Stimulated activated CD8-positive, alpha-beta memory T cell treated with anti-CD3 and anti-CD28 coated beads, Interleukin-2, amount 100 ng/mL, for 48 hours (primary cell): ENCODE results near the gene CD37.
A peak's percentile ranks its signal among the peaks of the same experiment; 100 is the strongest.
"Not testable (repeated sequence)": the region's sequence is repeated elsewhere in the genome, so short reads cannot be mapped to it uniquely, and the experiment has no call there.

ENCODE experiments used
- DNase-seq, 2 donors: peaks; one replicate each; pipeline ENCODE4 v3.0.0-alpha.2; 2020; ENCODE audit warnings: low read depth in 2 of 2

Gene CD37

GRCh38 chr19:49328741-49329140 is 6.5 kb upstream of the CD37 start:
- no peak for DNase-seq

DNA sequence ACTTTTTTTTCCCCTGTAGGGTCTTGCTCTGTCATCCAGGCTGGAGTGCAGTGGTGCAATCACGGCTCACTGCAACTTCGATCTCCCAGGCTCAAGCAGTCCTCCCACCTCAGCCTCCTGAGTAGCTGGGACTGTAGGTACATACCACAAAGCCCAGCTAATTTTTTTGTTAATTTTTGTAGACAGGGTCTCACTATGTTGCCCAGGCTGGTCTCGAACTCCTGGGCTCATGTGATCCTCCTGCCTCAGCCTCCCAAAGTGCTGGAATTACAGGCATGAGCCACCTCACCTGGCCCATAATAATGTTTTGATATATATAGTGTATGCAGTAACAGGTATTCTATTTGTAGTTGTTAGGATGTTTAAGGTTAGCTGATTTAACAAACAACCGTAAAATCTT is 4.0 kb upstream of the CD37 start:
- not testable (repeated sequence) for DNase-seq

GRCh38 chr19:49331616-49332055 is 3.6 kb upstream of the CD37 start:
- DNase-seq = peak in 1 of 2 donors; percentile 37

GRCh38 chr19:49332691-49333417 is 2.4 kb upstream of the CD37 start:
- not testable (repeated sequence) for DNase-seq

DNA sequence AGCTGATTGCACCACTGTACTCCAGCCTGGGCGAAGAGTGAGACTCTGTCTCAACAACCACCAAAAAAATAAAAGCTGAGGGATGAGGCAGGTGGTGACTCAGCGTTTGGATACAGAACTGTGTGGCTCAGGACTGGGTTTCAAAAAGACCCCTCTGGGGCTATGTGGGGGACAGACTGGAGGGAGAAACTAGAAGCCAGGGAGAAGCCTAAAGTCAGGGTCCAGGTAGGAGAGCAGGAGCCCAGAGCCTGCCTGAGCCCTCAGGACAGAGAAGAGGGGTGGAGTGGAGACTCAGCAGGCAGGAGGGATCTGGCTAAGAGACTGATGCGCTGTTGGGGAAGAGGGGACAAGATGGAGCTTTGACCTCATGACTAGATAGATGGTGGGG is 1.8 kb upstream of the CD37 start:
- DNase-seq = no peak

- peak; percentile 44 to 58 for DNase-seq
These were observed 1.4 kb upstream of the CD37 start for GRCh38 chr19:49333811-49334288.

GRCh38 chr19:49335784-49336481 is 727 bp downstream of the CD37 start:
- no peak for DNase-seq

DNA sequence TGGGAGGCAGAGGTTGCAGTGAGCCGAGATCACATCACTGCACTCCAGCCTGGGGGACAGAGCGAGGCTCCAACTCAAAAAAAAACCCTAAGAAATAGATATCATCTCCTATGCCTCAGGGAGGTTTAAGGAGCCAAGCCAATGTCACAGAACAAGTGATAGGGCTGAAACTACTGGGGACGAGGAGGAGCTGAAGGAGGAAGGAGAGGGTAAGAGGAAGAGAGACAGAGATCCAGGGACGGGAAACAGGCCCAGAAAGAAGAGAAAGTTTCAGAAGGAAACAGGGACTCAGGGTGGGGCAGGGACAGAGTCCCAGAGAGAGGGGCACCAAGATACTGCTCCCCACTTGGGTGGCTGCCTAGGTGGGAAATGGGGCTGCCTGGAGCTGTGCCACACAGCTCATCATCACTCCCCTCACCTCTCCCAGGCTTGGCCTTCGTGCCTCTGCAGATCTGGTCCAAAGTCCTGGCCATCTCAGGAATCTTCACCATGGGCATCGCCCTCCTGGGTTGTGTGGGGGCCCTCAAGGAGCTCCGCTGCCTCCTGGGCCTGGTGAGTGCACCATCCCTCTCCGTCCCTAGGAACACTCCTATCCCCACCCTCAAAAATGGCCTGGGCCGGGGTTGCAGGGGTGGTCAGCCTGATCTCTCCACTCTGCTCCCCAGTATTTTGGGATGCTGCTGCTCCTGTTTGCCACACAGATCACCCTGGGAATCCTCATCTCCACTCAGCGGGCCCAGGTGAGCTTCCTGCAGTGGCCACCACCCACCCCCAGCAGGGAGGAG is 1.5 kb downstream of the CD37 start:
- no peak for DNase-seq

DNA sequence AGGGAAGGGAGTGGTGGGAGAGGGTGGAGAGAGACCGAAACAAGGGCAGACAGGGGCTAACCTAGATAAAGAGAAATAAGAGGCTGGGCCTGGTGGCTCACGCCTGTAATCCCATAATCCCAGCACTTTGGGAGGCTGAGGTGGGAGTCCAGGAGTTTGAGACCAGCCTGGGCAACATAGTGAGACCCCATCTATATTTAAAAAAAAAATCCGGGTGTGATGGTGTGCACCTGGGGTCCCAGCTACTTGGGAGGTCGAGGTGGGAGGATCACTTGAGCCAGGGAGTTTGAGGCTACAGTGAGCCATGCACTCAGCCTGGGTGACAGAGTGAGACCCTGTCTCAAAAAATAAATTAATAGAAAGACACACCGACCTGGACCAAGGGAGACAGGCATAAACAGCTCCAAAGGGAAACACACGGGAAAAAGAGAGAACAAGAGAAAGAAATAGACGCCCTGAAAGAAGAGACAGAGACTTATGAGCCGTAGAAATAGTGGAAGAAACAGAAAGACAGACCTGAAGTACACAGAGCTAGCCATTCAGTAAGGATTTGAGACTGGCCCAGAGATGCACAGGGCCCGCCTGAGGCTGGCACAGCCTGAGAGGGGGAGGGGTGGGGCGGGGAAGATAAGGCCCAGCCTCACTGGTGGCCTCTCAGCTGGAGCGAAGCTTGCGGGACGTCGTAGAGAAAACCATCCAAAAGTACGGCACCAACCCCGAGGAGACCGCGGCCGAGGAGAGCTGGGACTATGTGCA is 2.2 kb downstream of the CD37 start:
- DNase-seq = no peak

DNA sequence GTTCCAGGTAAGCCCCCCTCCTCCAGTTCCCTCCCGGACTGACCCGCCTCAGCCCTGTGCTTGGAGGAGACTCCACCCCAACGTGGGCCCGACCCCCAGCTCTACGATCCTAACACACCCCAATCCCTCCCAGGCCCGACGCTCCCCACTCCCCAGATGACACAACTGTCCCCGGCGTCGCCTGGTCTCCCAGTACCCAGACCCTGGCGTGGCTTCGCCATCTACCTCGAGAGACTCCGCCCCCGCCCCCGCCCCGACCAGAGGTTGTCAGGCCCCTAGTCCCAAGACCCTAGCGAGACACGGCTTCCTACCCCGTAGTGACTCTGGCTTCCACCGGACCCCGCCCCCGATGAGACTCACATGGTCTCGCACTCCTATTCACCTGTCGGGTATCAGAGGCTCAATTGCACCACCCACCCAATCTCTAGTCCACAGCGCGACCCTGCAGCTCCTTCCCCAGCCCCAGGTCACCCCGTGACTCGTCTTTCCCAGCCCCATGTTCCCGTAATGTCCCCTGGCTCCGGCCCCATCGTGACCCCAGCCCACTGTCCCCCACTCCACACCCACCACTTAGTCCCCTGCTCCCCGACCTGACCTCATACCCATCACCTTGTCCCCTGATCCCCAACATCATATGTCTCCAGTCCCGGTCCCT is 2.9 kb downstream of the CD37 start:
- no peak for DNase-seq

GRCh38 chr19:49338691-49339300 is 3.6 kb downstream of the CD37 start:
- DNase-seq = no peak

DNA sequence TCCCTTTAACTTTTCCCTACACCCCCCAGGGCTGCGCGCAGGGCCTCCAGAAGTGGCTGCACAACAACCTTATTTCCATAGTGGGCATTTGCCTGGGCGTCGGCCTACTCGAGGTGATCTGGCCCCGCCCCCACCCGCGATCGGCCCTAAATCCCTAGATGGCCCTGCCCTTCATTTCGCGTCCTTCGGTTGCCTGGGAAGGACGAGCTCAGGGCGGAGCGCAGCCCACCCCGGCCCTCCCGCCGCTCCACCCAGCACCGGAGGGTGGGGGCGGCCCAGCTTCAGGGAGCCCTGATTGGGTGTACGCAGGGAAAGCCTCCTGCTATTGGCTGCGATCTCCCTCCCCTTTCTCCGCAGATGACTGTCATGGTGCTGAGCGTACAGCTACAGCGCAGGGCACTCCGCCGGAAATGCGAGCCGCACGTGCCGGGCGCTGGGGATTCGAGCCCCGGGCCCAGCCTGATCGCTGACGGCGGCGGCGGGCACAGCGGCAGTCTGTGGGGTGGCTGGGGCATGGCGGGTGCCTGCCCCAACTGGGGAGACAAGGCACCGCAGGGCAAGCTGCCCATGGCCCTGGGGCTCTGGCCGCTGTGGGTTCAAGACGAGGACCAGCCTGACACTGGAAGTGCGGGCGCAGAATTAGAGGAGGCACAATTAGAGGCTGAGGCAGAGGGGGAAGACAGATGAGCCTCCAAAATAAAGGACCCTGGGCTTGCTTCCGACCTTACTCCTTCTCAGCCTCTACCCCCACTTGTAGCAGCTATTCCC is 4.3 kb downstream of the CD37 start:
- DNase-seq = no peak

DNA sequence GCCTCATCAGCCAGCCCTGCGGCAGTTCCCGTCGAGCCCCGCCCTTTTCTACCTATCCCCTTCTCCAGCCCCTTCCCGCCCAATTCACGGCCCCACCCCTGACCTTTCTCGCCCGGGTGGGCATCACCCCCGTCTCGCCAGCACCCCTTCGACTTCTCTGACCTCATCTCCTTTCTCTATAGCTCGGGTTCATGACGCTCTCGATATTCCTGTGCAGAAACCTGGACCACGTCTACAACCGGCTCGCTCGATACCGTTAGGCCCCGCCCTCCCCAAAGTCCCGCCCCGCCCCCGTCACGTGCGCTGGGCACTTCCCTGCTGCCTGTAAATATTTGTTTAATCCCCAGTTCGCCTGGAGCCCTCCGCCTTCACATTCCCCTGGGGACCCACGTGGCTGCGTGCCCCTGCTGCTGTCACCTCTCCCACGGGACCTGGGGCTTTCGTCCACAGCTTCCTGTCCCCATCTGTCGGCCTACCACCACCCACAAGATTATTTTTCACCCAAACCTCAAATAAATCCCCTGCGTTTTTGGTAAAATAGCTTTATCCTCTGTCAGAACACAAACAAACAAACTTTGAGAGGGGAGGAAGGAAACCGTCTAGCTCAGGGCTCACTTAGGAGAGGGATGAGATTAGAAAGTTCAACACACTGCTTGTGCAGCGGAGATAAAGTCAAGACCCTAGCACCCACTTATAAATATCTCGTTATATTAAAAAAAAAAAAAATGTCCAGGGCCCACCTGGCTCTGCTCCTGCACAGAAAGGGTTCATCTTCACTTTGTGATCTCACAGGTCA is 5.1 kb downstream of the CD37 start:
- DNase-seq = no peak

DNA sequence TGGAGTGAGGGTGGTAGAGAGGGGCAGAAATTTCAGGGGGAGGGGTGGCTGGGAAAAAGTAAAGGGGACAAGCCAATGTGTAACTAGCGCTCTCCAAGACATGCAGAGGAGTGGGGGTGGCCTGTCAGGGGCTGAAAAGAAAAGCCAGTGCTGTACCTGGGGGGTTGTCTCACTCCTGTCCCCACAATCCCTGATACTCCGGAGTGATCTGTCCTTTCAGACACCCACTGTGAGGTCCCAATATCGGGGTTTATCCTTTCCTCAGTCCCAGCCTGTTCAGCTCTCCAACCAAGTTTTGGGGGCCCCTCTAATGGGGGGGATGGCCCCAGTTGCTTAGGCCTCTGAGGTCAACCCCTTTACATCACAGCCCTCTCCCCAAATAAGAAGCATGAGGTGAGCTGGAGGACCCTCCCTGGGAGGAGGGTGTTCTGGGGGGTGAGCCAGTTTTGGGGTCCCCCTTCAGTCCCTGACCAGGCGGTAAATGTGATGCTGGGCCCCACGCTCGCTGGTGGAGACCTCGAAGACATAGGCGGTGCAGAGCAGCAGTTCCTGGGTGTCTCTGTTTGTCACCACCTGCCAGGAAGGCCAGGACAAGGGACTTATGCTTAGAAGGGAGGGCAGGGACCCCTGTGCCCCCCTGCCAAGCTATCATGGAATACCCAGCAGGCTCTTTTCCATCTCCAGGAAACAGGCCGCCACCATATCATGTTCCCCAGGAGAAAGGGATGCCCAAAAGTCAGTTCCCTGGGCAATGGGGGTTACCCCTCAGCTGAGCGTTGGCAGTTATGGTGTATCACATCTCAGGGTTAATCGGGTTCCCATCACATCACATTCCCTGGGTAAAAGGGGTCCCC is 5.9 kb downstream of the CD37 start:
- no peak for DNase-seq

DNA sequence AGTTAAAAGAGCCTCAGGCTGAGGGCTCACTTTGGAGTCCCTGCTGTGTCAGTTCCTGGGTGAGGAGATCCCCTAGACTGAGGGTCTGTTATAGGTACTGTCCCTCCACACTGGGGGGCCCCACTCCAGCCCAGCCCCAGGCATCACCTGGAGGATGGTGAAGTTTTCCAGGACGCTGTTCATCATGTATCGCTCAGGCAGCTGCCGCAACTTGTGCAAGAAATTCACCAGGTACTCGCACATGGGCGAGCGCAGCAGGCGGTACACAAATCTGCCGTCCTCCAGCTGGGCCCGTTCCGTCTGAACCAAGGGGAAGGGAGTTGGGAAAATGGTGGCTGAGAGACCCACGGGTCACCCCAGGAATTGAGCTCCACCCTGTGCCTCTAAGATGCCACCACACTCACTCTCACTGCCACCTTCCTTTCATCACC is 7.1 kb downstream of the CD37 start:
- DNase-seq = no peak

DNA sequence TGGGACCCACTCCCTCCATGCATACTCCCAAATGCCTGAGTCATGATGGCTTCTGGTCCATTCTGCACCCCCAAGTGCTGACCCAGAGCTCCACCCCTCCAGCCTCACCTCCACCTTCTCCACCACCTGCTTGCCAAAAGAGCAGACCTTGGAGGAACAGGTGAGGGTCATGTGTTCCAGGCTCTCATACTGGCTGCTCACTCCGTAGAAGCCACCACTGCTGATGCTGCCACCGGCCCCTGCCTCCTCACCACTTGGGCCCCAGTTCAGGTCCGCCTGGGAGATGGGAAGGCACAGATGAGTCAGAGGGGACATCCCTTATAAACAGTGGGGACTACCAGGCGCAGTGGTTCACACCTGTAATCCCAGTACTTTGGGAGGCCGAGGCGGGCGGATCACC is 7.9 kb downstream of the CD37 start:
- no peak for DNase-seq

GRCh38 chr19:49344505-49345423 is 9.6 kb downstream of the CD37 start:
- no peak for DNase-seq
